ENCODE results near the gene MACROD2.

MACROD2 gene

GRCh38 chr20:15582146-15582760 lies 1586.9 kb downstream of the MACROD2 start:
- FAIRE-seq (no peak), DNase-seq (ENCODE audit: insufficient read length, low spot score) (no peak)
- TF ChIP-seq POU2F2 (IDR thresholded peaks at IDR 0.05; ENCODE audit: low read depth, low read length) (no peak), POLR2AphosphoS5 (IDR thresholded peaks at IDR 0.05; ENCODE audit: low read depth, low read length) (no peak), POLR2A (IDR thresholded peaks at IDR 0.05; ENCODE audit: low read depth, low read length) (no peak), TAF1 (IDR thresholded peaks at IDR 0.05; ENCODE audit: low read depth, low read length) (no peak), SPI1 (IDR thresholded peaks at IDR 0.05; ENCODE audit: low read depth, low read length) (no peak), PAX5 (IDR thresholded peaks at IDR 0.05; ENCODE audit: insufficient read depth, low read length, severe bottlenecking) (no peak)

GRCh38 chr20:15584507-15584906 lies 1589.2 kb downstream of the MACROD2 start:
- FAIRE-seq (no peak), DNase-seq (ENCODE audit: insufficient read length, low spot score) (no peak)
- no peak for TF ChIP-seq POU2F2 (IDR thresholded peaks at IDR 0.05; ENCODE audit: low read depth, low read length)
- no peak for TF ChIP-seq POLR2AphosphoS5 (IDR thresholded peaks at IDR 0.05; ENCODE audit: low read depth, low read length)
- no peak for TF ChIP-seq PAX5 (IDR thresholded peaks at IDR 0.05; ENCODE audit: insufficient read depth, low read length, severe bottlenecking)
- TF ChIP-seq POLR2A (IDR thresholded peaks at IDR 0.05; ENCODE audit: low read depth, low read length) = no peak
- TF ChIP-seq TAF1 (IDR thresholded peaks at IDR 0.05; ENCODE audit: low read depth, low read length) = no peak
- no peak for TF ChIP-seq SPI1 (IDR thresholded peaks at IDR 0.05; ENCODE audit: low read depth, low read length)

GRCh38 chr20:15593081-15593480 lies 1597.8 kb downstream of the MACROD2 start:
- no peak for TF ChIP-seq PAX5 (IDR thresholded peaks at IDR 0.05; ENCODE audit: insufficient read depth, low read length, severe bottlenecking)
- no peak for TF ChIP-seq POLR2AphosphoS5 (IDR thresholded peaks at IDR 0.05; ENCODE audit: low read depth, low read length)
- no peak for TF ChIP-seq POU2F2 (IDR thresholded peaks at IDR 0.05; ENCODE audit: low read depth, low read length)
- no peak for TF ChIP-seq TAF1 (IDR thresholded peaks at IDR 0.05; ENCODE audit: low read depth, low read length)
- TF ChIP-seq POLR2A (IDR thresholded peaks at IDR 0.05; ENCODE audit: low read depth, low read length) = no peak
- no peak for TF ChIP-seq SPI1 (IDR thresholded peaks at IDR 0.05; ENCODE audit: low read depth, low read length)
- FAIRE-seq (no peak), DNase-seq (ENCODE audit: insufficient read length, low spot score) (no peak)

GRCh38 chr20:15594158-15594695 lies 1598.9 kb downstream of the MACROD2 start:
- DNase-seq (ENCODE audit: insufficient read length, low spot score) (no peak), FAIRE-seq (no peak)
- TF ChIP-seq TAF1 (IDR thresholded peaks at IDR 0.05; ENCODE audit: low read depth, low read length) = no peak
- no peak for TF ChIP-seq SPI1 (IDR thresholded peaks at IDR 0.05; ENCODE audit: low read depth, low read length)
- TF ChIP-seq POU2F2 (IDR thresholded peaks at IDR 0.05; ENCODE audit: low read depth, low read length) = no peak
- TF ChIP-seq PAX5 (IDR thresholded peaks at IDR 0.05; ENCODE audit: insufficient read depth, low read length, severe bottlenecking) = no peak
- TF ChIP-seq POLR2AphosphoS5 (IDR thresholded peaks at IDR 0.05; ENCODE audit: low read depth, low read length) = no peak
- no peak for TF ChIP-seq POLR2A (IDR thresholded peaks at IDR 0.05; ENCODE audit: low read depth, low read length)

DNA sequence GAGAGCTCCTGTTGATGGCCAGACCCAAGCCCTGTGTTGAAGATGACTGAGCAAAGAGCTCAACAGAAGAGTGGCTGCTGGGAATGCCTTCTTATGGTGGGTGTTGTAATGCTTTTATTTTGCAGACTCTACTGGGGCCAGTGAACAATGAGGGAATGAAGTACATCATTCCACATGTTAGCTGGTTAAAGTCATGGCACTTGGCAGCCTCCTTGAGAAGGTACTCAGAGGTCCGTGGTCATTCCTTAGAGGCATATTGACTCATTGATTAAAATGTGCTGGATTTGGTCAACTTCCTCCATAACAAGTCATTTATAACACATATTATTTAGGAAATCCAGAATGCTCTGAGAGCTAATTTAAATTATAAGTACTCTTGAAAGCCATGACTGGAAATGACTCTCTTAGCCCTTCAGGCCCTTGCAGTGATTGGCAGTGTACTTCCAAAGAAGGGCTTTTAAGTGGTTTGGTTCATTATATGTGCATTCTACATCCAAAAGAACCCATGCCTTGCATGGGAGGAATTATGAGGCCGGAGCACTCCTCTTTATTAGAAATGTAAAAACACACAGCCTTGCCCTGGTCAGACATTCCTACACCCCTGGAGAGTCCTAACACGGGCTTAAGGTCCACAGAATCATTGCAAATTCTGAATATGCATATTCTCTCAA lies 1601.0 kb downstream of the MACROD2 start:
- no peak for TF ChIP-seq POLR2A (IDR thresholded peaks at IDR 0.05; ENCODE audit: low read depth, low read length)
- FAIRE-seq = no peak
- no peak for DNase-seq (ENCODE audit: insufficient read length, low spot score)

GRCh38 chr20:15597306-15597705 lies 1602.0 kb downstream of the MACROD2 start:
- DNase-seq (ENCODE audit: insufficient read length, low spot score) = no peak
- FAIRE-seq = no peak
- TF ChIP-seq POU2F2 (IDR thresholded peaks at IDR 0.05; ENCODE audit: low read depth, low read length) (no peak), TAF1 (IDR thresholded peaks at IDR 0.05; ENCODE audit: low read depth, low read length) (no peak), SPI1 (IDR thresholded peaks at IDR 0.05; ENCODE audit: low read depth, low read length) (no peak), PAX5 (IDR thresholded peaks at IDR 0.05; ENCODE audit: insufficient read depth, low read length, severe bottlenecking) (no peak), POLR2AphosphoS5 (IDR thresholded peaks at IDR 0.05; ENCODE audit: low read depth, low read length) (no peak), POLR2A (IDR thresholded peaks at IDR 0.05; ENCODE audit: low read depth, low read length) (no peak)

- FAIRE-seq (no peak), DNase-seq (ENCODE audit: insufficient read length, low spot score) (no peak)
- TF ChIP-seq TAF1 (IDR thresholded peaks at IDR 0.05; ENCODE audit: low read depth, low read length) (no peak), PAX5 (IDR thresholded peaks at IDR 0.05; ENCODE audit: insufficient read depth, low read length, severe bottlenecking) (no peak), POLR2AphosphoS5 (IDR thresholded peaks at IDR 0.05; ENCODE audit: low read depth, low read length) (no peak), POU2F2 (IDR thresholded peaks at IDR 0.05; ENCODE audit: low read depth, low read length) (no peak), POLR2A (IDR thresholded peaks at IDR 0.05; ENCODE audit: low read depth, low read length) (no peak), SPI1 (IDR thresholded peaks at IDR 0.05; ENCODE audit: low read depth, low read length) (no peak)
These were observed 1604.6 kb downstream of the MACROD2 start for GRCh38 chr20:15599961-15600360.

DNA sequence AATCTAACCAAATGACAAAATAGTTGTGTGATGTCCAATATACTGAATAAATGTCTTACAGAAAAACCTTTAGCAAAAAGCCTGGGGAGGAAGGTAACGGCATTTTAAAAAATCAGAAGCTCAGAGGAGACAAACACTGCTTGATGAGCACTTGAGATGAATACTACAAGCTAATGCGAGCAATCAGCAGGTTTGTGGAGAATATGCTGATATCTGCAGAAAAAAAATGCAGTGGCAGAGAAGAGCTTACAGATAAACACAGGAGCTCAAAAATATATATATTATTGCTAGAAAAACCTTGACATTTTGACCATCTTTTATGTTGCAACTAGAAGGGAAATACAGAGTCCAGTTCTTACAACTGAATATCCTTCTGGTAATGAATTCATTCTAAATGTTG lies 1605.2 kb downstream of the MACROD2 start:
- no peak for DNase-seq (ENCODE audit: insufficient read length, low spot score)
- TF ChIP-seq SPI1 (IDR thresholded peaks at IDR 0.05; ENCODE audit: low read depth, low read length) = no peak
- no peak for TF ChIP-seq TAF1 (IDR thresholded peaks at IDR 0.05; ENCODE audit: low read depth, low read length)
- no peak for TF ChIP-seq POLR2A (IDR thresholded peaks at IDR 0.05; ENCODE audit: low read depth, low read length)
- TF ChIP-seq POLR2AphosphoS5 (IDR thresholded peaks at IDR 0.05; ENCODE audit: low read depth, low read length) = no peak
- TF ChIP-seq PAX5 (IDR thresholded peaks at IDR 0.05; ENCODE audit: insufficient read depth, low read length, severe bottlenecking) = no peak
- TF ChIP-seq POU2F2 (IDR thresholded peaks at IDR 0.05; ENCODE audit: low read depth, low read length) = no peak
- FAIRE-seq = no peak

DNA sequence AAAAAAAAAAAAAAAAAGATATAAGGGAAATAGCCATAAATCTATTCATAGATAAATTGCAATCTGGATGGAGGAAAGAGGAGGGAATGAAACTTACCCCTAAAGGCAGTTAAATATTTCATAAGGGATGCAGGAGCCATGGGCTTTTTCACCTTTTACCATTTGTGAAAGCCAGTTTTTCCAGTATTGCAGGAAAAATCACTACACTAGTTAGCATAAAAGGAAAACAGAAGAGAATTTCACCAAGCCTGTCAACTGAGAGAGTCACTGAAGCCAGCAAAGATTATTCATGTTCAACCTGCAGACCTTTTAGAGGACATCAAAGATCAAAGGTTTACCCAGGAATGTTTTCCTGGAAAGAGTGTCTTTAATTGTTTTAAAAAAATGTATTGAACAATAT lies 1608.2 kb downstream of the MACROD2 start:
- FAIRE-seq (no peak), DNase-seq (ENCODE audit: insufficient read length, low spot score) (no peak)
- no peak for TF ChIP-seq TAF1 (IDR thresholded peaks at IDR 0.05; ENCODE audit: low read depth, low read length)
- TF ChIP-seq SPI1 (IDR thresholded peaks at IDR 0.05; ENCODE audit: low read depth, low read length) = no peak
